Neutrophil (primary cell): ENCODE data around the gene ERC2.

ENCODE experiments used
- H3K27ac ChIP-seq: fragments of 200-600 bp; sonication (generic); 2 replicates; pipeline ENCODE4 v1.5.1; 2016; ENCODE audit warnings: mild to moderate bottlenecking, moderate library complexity
- H3K27me3 ChIP-seq: fragments of 200-600 bp; sonication (generic); 2 replicates; pipeline ENCODE4 v1.6.0; 2016; ENCODE audit warnings: mild to moderate bottlenecking
- H3K36me3 ChIP-seq: fragments of 200-600 bp; sonication (generic); 2 replicates; pipeline ENCODE4 v1.5.1; 2017
- H3K4me1 ChIP-seq, 2 experiments: fragments of 200-600 bp in 1 of 2; sonication (generic) in 1 of 2; 1 replicate in 1 of 2; 2 replicates in 1 of 2; pipeline versions ENCODE4 v1.5.1 to v1.6.1; 2013 to 2016; ENCODE audit warnings: low read depth in 1 of 2, low read length in 1 of 2, mild to moderate bottlenecking in 1 of 2, moderate library complexity in 1 of 2; ENCODE audit not compliant: control insufficient read depth in 1 of 2, insufficient read depth in 1 of 2
- H3K4me3 ChIP-seq, 2 experiments: fragments of 200-600 bp in 1 of 2; sonication (generic) in 1 of 2; 1 replicate in 1 of 2; 2 replicates in 1 of 2; pipeline ENCODE4 v1.5.1; 2013 to 2016; ENCODE audit warnings: low read depth in 1 of 2, low read length in 1 of 2, mild to moderate bottlenecking in 1 of 2, moderate library complexity in 1 of 2
- H3K9me3 ChIP-seq: fragments of 200-600 bp; sonication (generic); 2 replicates; pipeline ENCODE4 v1.5.1; 2016
- TF ChIP-seq, protein P1 (sequence below): fragments of 200-600 bp; sonication (generic); IDR thresholded peaks from 2 replicates; pipeline ENCODE4 v1.5.1; 2016; ENCODE audit warnings: antibody characterized with exemption

The ERC2 gene

DNA sequence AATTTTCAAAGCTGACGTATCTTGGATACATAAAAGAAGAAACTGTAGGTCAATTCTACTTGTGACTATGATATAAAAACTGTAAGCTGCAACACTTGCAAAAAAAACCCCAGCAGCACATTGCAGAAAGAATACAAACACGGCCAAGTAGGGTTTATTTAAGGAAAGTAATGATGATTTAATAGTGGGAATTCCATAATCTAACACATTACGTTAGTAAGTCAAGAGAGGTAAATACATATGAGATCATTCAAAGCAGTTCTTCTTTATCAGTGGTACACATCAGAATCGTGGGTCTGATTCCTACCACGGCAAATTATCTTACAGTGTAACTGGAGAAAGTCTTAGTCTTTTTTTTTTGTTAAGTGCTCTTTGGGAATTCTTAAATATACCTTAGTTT is 688.7 kb downstream of the ERC2 start:
- Histone ChIP-seq H3K36me3 (no peaks in the 10 kb centered on the region), H3K27ac (no peak overlapping the region), H3K4me1 (no peaks in the 10 kb centered on the region), H3K27me3 (peaks cover 4% of the 10 kb centered on the region), H3K9me3 (no peaks in the 10 kb centered on the region), H3K4me3 (no peak overlapping the region)
- TF ChIP-seq, protein P1, sequence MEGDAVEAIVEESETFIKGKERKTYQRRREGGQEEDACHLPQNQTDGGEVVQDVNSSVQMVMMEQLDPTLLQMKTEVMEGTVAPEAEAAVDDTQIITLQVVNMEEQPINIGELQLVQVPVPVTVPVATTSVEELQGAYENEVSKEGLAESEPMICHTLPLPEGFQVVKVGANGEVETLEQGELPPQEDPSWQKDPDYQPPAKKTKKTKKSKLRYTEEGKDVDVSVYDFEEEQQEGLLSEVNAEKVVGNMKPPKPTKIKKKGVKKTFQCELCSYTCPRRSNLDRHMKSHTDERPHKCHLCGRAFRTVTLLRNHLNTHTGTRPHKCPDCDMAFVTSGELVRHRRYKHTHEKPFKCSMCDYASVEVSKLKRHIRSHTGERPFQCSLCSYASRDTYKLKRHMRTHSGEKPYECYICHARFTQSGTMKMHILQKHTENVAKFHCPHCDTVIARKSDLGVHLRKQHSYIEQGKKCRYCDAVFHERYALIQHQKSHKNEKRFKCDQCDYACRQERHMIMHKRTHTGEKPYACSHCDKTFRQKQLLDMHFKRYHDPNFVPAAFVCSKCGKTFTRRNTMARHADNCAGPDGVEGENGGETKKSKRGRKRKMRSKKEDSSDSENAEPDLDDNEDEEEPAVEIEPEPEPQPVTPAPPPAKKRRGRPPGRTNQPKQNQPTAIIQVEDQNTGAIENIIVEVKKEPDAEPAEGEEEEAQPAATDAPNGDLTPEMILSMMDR, result no peak

DNA sequence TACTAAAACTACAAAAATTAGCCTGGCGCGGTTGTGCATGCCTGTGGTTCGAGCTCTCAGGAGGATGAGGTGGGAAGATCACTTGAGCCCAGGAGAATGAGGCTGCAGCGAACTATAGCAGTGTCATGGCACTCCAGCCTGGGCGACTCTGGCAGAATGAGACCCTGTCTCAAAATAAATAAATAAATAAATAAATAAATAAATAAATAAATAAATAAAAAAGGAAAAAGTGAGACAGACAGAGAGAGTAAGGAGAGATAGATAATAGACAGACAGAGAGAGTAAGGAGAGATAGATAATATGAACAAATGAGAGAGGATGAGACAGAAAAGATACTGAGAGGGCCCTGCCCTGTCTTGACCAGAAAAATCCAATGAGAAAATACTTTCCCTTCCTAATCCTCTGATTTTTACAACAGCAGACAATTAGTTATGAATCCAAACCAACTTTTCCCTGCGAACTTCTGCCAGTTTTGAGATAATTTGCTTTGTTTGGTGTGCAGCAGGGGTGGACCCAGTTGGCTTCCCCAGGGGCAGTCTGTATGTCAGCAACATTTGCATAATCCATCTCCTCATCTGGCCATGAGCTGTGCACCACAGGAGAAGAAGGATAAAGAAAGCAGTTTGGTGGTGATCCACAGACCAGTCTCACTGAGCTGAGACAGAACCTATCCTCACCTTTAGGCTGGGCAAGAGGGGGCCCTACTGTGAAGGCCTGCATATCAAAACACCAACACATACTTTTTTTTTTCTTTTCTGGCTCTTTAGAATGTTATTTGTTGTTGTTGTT is 692.7 kb downstream of the ERC2 start:
- TF ChIP-seq, protein P1, result no peak
- Histone ChIP-seq H3K27ac (no peak overlapping the region), H3K27me3 (no peaks in the 10 kb centered on the region), H3K4me3 (no peak overlapping the region), H3K4me1 (no peaks in the 10 kb centered on the region), H3K36me3 (no peaks in the 10 kb centered on the region), H3K9me3 (no peaks in the 10 kb centered on the region)

DNA sequence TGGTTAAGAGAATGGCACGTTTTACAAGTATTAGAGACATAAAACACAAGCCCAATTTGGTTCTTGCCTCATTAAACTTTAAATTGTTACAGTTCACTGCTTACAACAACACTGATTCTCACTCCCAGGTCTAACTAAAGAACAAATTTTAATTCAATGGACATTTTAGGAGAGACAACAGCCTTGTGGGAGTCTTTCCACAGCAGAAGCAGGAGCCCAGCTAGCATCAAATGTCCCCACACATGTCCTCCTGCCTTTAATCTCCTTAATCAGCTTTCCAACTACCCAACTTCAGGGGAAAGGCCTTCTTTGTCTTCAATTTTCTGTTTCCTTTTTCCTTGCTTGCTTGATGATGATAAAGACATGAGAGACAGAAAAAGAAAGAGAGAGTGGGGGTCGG is 693.4 kb downstream of the ERC2 start:
- Histone ChIP-seq H3K36me3 (no peaks in the 10 kb centered on the region), H3K27me3 (no peaks in the 10 kb centered on the region), H3K4me1 (no peaks in the 10 kb centered on the region), H3K9me3 (no peaks in the 10 kb centered on the region), H3K27ac (no peak overlapping the region), H3K4me3 (no peak overlapping the region)
- TF ChIP-seq, protein P1, result no peak

DNA sequence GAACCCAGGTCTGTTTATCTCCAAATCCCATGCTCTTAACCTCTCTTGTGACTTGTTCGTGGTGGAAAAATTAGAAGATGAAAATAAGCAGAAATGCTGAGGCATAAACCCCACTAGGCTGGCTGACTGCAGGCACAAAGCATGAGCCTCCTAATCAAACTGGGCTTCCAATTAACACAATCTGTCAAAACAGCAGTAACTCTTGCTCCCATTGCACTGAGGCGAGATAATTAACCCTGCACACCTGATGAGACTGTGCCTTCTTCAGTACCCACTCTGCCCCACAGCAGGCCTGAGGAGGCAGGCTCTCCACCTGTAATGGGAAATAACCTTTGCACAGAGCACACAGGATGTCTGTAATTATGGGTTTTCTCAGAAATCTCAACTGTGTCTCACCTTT is 696.8 kb downstream of the ERC2 start:
- H3K27ac ChIP-seq, result no peak overlapping the region
- H3K4me1 ChIP-seq, result no peaks in the 10 kb centered on the region
- H3K9me3 ChIP-seq, result no peaks in the 10 kb centered on the region
- no peaks in the 10 kb centered on the region for H3K36me3 ChIP-seq
- TF ChIP-seq, protein P1, result no peak
- no peak overlapping the region for H3K4me3 ChIP-seq
- no peaks in the 10 kb centered on the region for H3K27me3 ChIP-seq

DNA sequence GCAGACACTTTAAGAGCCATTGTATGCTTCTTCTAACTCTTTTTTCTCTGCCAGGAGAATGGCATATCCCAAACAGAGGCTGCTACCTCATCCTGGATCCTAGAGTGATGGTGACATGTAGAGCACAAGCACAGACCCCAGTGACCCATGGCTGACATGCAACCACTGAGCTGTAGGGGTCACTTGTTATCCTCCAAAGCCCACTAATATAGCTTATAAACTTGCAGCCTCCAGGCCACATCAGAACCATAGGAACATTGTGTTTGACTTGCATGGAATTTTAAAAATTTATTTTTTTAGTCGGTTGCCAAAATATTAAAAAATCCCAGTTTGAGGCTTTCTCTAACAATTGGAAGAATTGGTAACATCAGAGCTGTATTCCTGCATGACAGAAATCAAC is 698.2 kb downstream of the ERC2 start:
- Histone ChIP-seq H3K27ac (no peak overlapping the region), H3K4me1 (no peaks in the 10 kb centered on the region), H3K36me3 (no peaks in the 10 kb centered on the region), H3K27me3 (no peaks in the 10 kb centered on the region), H3K9me3 (no peaks in the 10 kb centered on the region), H3K4me3 (no peak overlapping the region)
- TF ChIP-seq, protein P1, result no peak
